Inferior parietal cortex (tissue), 1 donor: Measurements from ENCODE around the gene GNB5.

ENCODE experiments used
- DNase-seq: peaks from one replicate; pipeline ENCODE4 v3.0.0-alpha.2; 2016; ENCODE audit errors: extremely low spot score

The GNB5 gene

DNA sequence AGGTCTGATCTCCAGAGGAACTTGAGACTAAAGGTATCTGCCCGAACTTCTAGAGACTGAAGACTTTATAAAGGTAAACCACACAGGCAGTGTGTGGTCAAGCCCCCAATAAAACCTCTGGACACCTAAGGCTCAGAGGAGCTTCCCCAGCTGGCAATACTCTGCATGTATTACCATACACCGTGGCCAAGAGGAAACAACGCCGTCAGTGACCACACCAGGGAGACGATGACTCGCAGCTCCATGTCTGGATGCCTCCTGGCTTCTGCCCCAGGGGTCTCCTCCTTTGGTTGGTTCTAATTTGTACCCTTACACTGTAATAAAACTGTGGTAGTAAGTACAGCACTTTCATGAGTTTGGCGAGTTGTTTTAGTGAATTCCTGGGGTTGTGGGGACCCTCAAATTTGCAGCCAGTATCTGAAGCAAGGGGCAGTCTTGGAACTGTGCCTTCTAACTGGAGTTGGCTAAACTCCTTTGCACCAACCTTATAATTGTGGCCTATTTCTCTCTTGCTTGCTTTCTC, 46.5 kb downstream of the GNB5 start:
- no peak for DNase-seq

- no peak for DNase-seq
Observed at GRCh38 chr15:52143873-52144272, 47.3 kb downstream of the GNB5 start.

DNA sequence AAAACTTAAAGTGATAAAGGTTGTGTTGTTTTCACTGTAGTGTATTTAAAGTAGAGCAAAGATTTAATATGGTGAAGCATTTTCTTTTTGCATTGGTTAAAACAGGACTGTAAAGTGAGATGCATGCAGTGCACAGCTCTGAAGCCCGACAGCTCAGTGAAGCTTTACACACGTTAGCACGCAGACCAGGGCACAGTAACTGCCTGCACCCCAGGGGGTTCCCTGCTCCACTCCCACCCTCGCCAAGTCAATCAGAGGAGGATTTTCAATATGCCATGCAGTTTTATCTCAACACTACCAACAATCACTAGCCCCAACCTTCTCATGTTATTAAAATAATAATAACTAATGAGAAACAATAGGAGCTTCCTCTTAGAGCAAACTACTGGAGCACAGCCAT, 50.5 kb downstream of the GNB5 start:
- no peak for DNase-seq

GRCh38 chr15:52139599-52140462, 51.4 kb downstream of the GNB5 start:
- DNase-seq = peak; percentile 87

GRCh38 chr15:52137432-52138357, 53.5 kb downstream of the GNB5 start:
- no peak for DNase-seq

- peak; percentile 64 for DNase-seq
Observed at GRCh38 chr15:52136442-52136980, 54.7 kb downstream of the GNB5 start.

GRCh38 chr15:52134502-52135144, 56.6 kb downstream of the GNB5 start:
- DNase-seq = no peak

GRCh38 chr15:52133510-52134220, 57.5 kb downstream of the GNB5 start:
- DNase-seq = no peak

GRCh38 chr15:52132066-52132465, 59.1 kb downstream of the GNB5 start:
- no peak for DNase-seq

- DNase-seq = no peak
Observed at GRCh38 chr15:52128568-52128967, 62.6 kb downstream of the GNB5 start.

- DNase-seq = no peak
Observed at GRCh38 chr15:52124270-52124880, 66.8 kb downstream of the GNB5 start.

- no peak for DNase-seq
Observed at GRCh38 chr15:52121896-52122295, 69.3 kb downstream of the GNB5 start.

DNA sequence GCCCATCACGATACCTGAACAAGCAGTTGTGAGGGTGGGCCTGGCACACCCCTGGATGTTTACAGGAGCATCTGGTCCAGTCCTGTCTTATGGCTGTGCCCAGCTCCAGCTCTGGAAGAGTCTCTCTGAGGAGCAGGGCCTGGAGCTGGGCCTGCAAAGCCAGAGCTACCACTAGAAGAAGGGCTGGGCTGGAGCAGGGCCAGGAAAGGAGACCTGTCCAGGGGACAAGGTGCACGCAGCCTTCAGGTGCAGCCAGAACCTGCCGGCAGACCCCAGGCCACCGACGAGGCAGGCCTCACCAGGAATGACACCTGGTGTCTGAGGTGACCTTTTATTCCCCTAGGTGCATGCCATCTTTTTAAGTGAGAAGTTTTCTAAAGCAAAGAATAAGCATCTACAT, 70.2 kb downstream of the GNB5 start:
- DNase-seq = no peak

DNA sequence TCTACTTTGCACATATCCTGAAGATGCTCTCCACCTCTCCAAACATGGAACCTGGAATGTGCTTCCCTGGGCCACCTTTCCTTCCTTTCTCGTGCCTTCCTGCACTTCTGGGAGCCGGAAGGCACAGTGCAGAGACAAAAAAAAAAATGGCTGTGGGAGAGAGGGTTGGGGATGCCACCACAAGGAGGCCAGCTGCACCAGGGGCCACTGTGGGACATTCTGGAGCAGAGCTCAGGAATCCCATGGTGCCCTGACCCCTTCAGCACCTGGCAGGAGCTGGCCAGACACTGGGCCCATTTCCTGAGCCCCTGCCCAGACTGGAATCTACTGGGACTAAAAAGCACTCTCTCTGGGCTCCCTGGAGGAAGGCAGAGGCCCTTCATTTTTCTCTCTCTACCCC, 70.7 kb downstream of the GNB5 start:
- DNase-seq = no peak

- DNase-seq = no peak
Observed at GRCh38 chr15:52118969-52119749, 72.0 kb downstream of the GNB5 start.

DNA sequence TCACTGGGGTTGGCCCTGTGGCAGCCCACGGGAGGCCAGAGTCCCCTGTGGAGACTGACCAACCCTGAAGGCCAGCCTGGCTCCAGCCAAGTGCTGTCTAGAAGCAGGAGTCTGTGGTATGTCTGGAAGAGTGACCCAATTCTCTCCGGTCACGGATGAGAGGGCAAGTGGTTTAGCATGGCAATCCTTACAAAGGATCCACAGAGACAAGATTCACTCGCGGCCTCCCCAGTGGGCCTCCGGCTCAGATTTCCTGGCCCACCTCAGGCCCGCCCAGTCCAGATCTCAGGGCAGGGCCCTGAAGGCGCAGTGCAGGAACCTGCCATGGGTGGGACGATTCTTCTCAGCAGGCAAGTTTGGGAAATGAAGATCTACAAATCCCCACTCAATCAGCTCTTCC, 73.6 kb downstream of the GNB5 start:
- no peak for DNase-seq

DNA sequence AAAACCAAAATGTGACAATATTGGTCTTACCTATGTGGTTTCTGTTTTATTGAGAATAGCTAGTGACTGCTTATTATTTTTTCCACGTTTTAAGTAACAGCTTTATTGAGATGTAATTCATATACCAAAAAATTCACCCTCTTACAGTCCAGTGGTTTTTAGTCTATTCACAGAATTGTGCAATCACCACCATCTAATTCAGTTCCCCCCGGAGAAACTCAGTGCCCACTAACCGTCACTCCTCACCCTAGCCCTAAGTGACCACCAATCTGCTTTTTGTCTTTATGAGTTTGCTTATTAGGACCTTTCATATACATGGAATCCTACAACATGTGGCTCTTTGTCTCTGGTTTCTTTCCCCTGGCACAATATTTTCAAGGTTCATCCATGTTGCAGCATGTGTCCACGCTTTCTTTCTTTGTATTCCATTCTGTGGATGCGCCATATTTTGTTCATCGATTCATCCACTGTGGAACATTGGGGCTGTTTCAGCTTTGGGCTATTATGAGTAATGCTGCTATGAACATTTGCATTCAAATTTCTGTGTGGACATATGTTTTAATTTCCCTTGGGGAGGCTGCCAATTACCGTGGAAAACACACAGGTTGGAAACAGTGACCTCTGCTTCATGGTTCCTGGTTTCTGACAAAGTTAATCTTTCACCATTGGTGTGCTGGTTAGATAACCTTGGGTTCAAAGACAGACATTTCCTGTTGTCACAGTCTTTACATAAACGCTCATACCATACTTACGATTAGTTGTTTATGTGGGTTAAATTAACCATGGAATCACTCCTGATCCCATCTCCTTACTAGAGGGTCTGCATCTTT, 75.4 kb downstream of the GNB5 start:
- no peak for DNase-seq

DNA sequence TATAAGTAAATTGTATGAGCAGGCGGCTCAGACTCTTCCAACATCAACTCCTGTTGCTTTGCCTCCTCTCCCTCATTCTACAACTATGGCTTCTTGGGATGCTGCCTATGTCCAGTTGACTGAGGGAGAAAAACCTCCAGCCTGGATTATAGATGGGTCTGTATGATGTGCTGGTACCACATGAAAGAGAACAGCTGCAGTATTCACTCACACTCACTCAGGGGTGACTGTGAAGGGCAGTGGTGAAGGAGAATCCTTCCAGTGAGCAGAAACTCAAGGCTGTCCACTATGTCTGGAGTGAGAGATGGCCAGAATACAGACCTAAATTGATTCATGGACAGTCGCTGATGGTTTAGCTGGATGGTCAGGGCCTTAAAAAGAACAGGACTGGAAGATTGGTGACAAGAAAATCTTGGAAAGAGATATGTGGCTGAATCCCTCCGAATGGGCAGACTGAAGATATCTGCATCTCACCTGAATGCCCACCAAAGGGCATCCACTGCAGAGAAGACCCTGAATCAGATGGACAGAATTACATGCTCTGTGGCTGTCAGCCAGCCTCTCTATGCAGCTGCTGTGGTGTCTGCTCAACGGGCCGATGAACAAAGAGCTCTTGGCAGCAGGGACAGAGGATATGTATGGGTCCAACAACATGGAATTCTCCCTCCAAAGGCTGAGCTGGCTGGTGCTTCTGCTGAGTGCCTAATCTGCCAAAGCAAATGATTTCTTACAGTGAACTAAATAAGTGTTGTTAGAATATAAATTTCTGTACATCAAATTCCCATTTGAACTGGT, 76.7 kb downstream of the GNB5 start:
- peak; percentile 67 for DNase-seq
